22Rv1 (cell line): ENCODE results near the gene SENP6.
"Not testable (repeated sequence)": the region's sequence is repeated elsewhere in the genome, so short reads cannot be mapped to it uniquely, and the experiment has no call there.

Source experiments
- ZFX ChIP-seq: fragments of 450-650 bp; IDR thresholded peaks from 2 replicates; pipeline ENCODE4 v1.6.1; 2017; ENCODE audit warnings: antibody characterized with exemption, borderline replicate concordance
- TF ChIP-seq, protein P1 (sequence below): fragments of 450-650 bp; IDR thresholded peaks from 2 replicates; pipeline ENCODE4 v1.5.1; 2017; ENCODE audit warnings: mild to moderate bottlenecking

DNA sequence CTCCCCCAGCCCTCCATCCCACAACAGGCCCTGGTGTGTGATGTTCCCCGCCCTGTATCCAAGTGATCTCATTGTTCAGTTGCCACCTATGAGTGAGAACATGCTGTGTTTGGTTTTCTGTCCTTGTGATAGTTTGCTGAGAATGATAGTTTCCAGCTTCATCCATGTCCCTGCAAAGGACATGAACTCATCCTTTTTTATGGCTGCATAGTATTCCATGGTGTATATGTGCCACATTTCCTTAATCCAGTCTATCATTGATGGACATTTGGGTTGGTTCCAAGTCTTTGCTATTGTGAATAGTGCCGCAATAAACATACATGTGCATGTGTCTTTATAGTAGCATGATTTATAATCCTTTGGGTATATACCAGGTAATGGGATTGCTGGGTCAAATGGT, 80.9 kb downstream of the SENP6 start:
- TF ChIP-seq, protein P1, sequence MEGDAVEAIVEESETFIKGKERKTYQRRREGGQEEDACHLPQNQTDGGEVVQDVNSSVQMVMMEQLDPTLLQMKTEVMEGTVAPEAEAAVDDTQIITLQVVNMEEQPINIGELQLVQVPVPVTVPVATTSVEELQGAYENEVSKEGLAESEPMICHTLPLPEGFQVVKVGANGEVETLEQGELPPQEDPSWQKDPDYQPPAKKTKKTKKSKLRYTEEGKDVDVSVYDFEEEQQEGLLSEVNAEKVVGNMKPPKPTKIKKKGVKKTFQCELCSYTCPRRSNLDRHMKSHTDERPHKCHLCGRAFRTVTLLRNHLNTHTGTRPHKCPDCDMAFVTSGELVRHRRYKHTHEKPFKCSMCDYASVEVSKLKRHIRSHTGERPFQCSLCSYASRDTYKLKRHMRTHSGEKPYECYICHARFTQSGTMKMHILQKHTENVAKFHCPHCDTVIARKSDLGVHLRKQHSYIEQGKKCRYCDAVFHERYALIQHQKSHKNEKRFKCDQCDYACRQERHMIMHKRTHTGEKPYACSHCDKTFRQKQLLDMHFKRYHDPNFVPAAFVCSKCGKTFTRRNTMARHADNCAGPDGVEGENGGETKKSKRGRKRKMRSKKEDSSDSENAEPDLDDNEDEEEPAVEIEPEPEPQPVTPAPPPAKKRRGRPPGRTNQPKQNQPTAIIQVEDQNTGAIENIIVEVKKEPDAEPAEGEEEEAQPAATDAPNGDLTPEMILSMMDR = not testable (repeated sequence)
- not testable (repeated sequence) for TF ChIP-seq ZFX
